A549 treated with AZD9567 at 1 μM for 4 hours (cell line): ENCODE results near the gene FAAP24. TPM values are rescaled to one million over a fixed set of nuclear protein-coding genes. Genes with fewer than 3 reads are reported as not detected.

Experiments
- total RNA-seq: library from RNA; stranded (reverse); fragments of 200-300 nt; extraction: Qiagen RNA extraction; gene quantifications from 5 replicates; pipeline ENCODE4 v1.2.3, GENCODE V29; 2022; ENCODE audit not compliant: insufficient read depth

Gene FAAP24
- total RNA-seq = 11.2 to 15.4 TPM (median 13.8 TPM) in 5 replicates

GRCh38 chr19:32971715-32972540 lies at the start of gene FAAP24, which contains the start of gene CEP89:
TSS of gene FAAP24 (plus strand) at chr19:32972242. CDS start at chr19:32973197, 955 bp downstream.
TSS of gene CEP89 (minus strand) at chr19:32971958. CDS start at chr19:32971874, 84 bp downstream.

Other genes starting within 250 kb of the FAAP24 start
- gene SLC7A9, start 102.5 kb upstream of the FAAP24 start, total RNA-seq = 0.47 to 0.67 TPM (median 0.57 TPM) in 4 of 5 replicates, not detected in the other
- gene CEP89, start 284 bp upstream of the FAAP24 start, total RNA-seq = 41.5 to 49.0 TPM (median 47.7 TPM) in 5 replicates
- 44.8 to 94.8 TPM (median 51.7 TPM) in 5 replicates for gene RHPN2, start 92.6 kb downstream of the FAAP24 start, total RNA-seq
- 13.9 to 15.3 TPM (median 14.3 TPM) in 5 replicates for gene GPATCH1, start 108.9 kb downstream of the FAAP24 start, total RNA-seq
- 0.23 TPM in 1 of 5 replicates, not detected in the others for gene WDR88, start 159.9 kb downstream of the FAAP24 start, total RNA-seq
- gene LRP3, start 222.1 kb downstream of the FAAP24 start, total RNA-seq = 36.5 to 55.7 TPM (median 53.4 TPM) in 5 replicates